Subcutaneous adipose tissue (tissue), 4 donors: ENCODE data around the gene MAFG. TPM values are rescaled to one million over a fixed set of nuclear protein-coding genes. Genes with fewer than 3 reads are reported as not detected.

Source experiments
- CTCF ChIP-seq: fragments of 450-650 bp; IDR thresholded peaks from one replicate; pipeline ENCODE4 v1.5.1; 2016; ENCODE audit warnings: low read depth, mild to moderate bottlenecking, control low read depth, antibody characterized with exemption, moderate library complexity
- total RNA-seq, 4 donors: library from RNA; depleted of rRNA; stranded (reverse); fragments of >200 nt; gene quantifications; one replicate each; pipeline ENCODE4 v1.1.0, GENCODE V29; 2016

MAFG gene
- total RNA-seq, 4 donors from 2014 or later, result 9.8 to 20.0 (median 15.0) TPM

GRCh38 chr17:81910840-81911276 is 16.7 kb downstream of the MAFG start:
- no peak for TF ChIP-seq CTCF

DNA sequence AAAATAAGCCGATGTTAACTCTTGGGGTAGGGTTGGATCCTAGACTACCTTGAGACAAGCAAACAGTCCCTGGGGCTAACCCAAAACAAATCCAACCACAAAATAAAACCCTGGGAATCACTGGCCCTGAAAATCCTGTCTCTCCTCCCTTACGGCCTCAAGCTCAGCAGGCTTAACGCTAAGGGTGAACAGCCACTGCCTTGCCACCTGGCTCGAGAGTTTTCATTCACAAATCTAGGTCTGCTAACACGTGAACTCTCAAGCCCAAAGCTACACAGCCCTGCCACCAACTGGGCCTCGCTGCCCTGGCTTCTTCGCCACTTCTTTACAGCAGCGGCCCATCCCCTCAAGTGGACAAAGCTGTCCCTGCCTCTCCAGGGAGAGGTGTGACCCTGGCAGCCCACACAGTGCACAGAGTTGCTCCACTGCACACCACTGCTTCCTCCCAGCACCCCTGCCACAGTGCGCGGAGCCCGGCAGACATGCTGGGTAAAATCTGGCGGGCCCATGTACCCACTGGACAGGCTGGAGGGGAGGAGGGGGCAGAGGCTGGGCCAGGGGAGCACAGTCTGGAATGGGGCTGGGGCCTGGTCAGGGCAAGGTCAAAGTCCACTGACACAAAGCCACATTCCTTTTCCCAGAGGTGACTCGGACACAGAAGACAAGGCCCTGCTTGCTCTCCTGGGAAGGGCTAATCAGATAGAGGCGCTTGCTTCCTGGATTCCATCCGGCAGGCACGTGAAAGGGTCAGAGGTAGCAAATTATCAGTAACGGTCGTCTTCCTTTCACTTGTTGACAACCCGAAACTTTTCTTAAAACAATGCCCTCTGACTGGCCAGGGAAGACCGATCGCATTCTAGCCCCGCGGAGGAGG is 17.3 kb downstream of the MAFG start:
- TF ChIP-seq CTCF, result no peak

- TF ChIP-seq CTCF, result no peak
Measured at GRCh38 chr17:81909231-81909630, 18.3 kb downstream of the MAFG start.

DNA sequence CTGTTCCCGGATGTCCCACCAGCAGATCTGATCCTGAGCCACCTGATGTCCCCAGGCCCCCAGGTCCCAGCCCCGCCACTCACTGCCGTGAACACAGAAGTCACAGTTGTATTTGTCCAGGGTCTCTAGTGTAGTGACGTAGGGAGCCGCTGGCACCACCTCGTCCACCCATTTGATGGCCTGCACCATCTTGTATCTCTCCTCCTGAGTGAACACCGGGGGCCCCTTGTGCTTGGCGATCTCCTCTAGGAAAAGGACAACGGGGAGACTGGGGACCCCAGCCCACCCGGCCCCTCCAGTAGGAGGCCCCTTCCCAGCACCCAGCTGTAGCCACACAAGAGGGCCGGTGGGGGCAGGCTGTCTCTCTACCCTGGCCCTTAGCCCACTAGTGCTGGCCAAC is 18.7 kb downstream of the MAFG start:
- TF ChIP-seq CTCF, result no peak

DNA sequence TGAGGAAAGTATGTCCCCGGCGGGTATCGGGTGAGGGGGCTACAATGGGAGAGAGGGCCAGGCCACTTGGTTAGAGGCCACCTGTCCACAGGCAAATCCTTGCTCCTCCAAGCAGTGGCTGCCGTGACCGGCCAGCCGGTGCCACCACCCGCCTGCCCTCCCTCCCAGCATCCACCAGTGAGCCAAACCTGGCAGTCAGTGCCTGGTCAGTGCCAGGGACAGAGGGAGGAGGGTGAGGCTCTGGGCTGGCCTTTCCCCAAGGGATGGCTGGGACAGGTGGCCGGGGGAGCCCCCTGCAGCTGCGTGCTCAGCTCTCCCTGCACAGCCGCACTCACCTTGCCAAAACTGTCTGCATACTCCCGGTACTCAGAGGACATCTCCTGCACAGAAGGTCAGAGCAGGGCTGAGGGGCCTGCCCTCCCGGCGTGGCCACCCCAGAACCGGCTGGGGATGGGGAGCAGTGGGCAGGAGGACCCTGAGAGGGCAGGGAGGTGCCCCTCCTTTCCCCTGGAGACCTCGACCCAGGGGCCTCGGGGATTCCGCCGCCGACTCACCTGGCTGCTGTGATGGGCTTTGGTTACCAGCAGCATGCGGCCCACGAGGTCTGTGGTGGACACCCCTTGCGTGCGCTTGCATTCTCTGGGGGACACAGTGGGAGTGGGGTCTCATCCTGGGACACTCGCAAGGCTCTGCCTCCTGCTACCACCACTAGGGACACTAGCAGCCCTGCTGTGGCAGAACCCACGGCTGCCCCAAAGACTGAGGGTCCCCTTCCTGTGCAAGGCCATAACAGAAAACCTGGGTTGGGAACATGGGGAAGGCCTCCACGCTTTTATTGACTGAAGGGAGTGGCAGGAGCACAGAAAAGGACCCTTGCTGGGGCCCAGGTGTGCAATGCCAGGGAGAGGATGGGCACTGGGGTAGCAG is 20.1 kb downstream of the MAFG start:
- no peak for TF ChIP-seq CTCF

- no peak for TF ChIP-seq CTCF
Measured at GRCh38 chr17:81906476-81907218, 20.9 kb downstream of the MAFG start.
